ENCODE measurements around the gene CEACAM6.

CEACAM6 gene

GRCh38 chr19:41808663-41809566 lies 53.6 kb downstream of the CEACAM6 start:
- TF ChIP-seq CTCF (IDR thresholded peaks at IDR 0.05), result no peak

- no peak for TF ChIP-seq CTCF (IDR thresholded peaks at IDR 0.05)
Observed at GRCh38 chr19:41810301-41810700, 55.0 kb downstream of the CEACAM6 start.

GRCh38 chr19:41811036-41811435 lies 55.7 kb downstream of the CEACAM6 start:
- TF ChIP-seq CTCF (IDR thresholded peaks at IDR 0.05), result no peak

GRCh38 chr19:41811981-41812380 lies 56.7 kb downstream of the CEACAM6 start:
- no peak for TF ChIP-seq CTCF (IDR thresholded peaks at IDR 0.05)

- no peak for TF ChIP-seq CTCF (IDR thresholded peaks at IDR 0.05)
Observed at GRCh38 chr19:41813911-41814310, 58.6 kb downstream of the CEACAM6 start.

- no peak for TF ChIP-seq CTCF (IDR thresholded peaks at IDR 0.05)
Observed at GRCh38 chr19:41815301-41815700, 60.0 kb downstream of the CEACAM6 start.

GRCh38 chr19:41816761-41817160 lies 61.4 kb downstream of the CEACAM6 start:
- TF ChIP-seq CTCF (IDR thresholded peaks at IDR 0.05), result no peak
